Testis (tissue), 2 donors: ENCODE results near the gene EYA2.

Source experiments
- CTCF ChIP-seq, 3 experiments: fragments of 450-650 bp in 2 of 3; fragments of 200-600 bp in 1 of 3; sonication (generic) in 1 of 3; IDR thresholded peaks; one replicate each; pipeline ENCODE4 v1.5.1; 2016 to 2019; ENCODE audit warnings: antibody characterized with exemption in 3 of 3, mild to moderate bottlenecking in 2 of 3, moderate library complexity in 1 of 3
- POLR2A ChIP-seq: fragments of 450-650 bp; IDR thresholded peaks from one replicate; pipeline ENCODE4 v1.6.1; 2017; ENCODE audit warnings: antibody characterized with exemption, mild to moderate bottlenecking, moderate library complexity

GRCh38 chr20:47223896-47224295, 329.3 kb downstream of the EYA2 start:
- TF ChIP-seq POLR2A = no peak
- no peak for TF ChIP-seq CTCF (IDR thresholded peaks at IDR 0.05)
